ENCODE results near the gene CD2AP. TPM values are rescaled to one million over a fixed set of nuclear protein-coding genes. Genes with fewer than 3 reads are reported as not detected.

Gene CD2AP
- total RNA-seq, 1 donor from 2014 or later = 16.2 TPM

- TF ChIP-seq, protein P1, sequence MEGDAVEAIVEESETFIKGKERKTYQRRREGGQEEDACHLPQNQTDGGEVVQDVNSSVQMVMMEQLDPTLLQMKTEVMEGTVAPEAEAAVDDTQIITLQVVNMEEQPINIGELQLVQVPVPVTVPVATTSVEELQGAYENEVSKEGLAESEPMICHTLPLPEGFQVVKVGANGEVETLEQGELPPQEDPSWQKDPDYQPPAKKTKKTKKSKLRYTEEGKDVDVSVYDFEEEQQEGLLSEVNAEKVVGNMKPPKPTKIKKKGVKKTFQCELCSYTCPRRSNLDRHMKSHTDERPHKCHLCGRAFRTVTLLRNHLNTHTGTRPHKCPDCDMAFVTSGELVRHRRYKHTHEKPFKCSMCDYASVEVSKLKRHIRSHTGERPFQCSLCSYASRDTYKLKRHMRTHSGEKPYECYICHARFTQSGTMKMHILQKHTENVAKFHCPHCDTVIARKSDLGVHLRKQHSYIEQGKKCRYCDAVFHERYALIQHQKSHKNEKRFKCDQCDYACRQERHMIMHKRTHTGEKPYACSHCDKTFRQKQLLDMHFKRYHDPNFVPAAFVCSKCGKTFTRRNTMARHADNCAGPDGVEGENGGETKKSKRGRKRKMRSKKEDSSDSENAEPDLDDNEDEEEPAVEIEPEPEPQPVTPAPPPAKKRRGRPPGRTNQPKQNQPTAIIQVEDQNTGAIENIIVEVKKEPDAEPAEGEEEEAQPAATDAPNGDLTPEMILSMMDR (IDR thresholded peaks at IDR 0.05) = no peak
- Mint-ChIP-seq H3K4me1 (ENCODE audit: low read depth) (peaks cover 33% of the 10 kb centered on the region), H3K9me3 (ENCODE audit: low read depth) (peaks cover 3% of the 10 kb centered on the region), H3K36me3 (ENCODE audit: low read depth) (peaks cover 7% of the 10 kb centered on the region), H3K4me3 (ENCODE audit: unreplicated experiment) (no peak overlapping the region), H3K27me3 (ENCODE audit: low read depth) (no peaks in the 10 kb centered on the region), H3K27ac (ENCODE audit: unreplicated experiment) (no peak overlapping the region)
- no peak for DNase-seq (ENCODE audit: low spot score)
These were observed 25.3 kb downstream of the CD2AP start for GRCh38 chr6:47502920-47503319.

- H3K4me1 Mint-ChIP-seq (ENCODE audit: low read depth) = peaks cover 4% of the 10 kb centered on the region
- TF ChIP-seq, protein P1 (IDR thresholded peaks at IDR 0.05) = no peak
- H3K9me3 Mint-ChIP-seq (ENCODE audit: low read depth) = peaks cover 21% of the 10 kb centered on the region
- no peaks in the 10 kb centered on the region for H3K27me3 Mint-ChIP-seq (ENCODE audit: low read depth)
- no peak overlapping the region for H3K27ac Mint-ChIP-seq (ENCODE audit: unreplicated experiment)
- no peak for DNase-seq (ENCODE audit: low spot score)
- H3K4me3 Mint-ChIP-seq (ENCODE audit: unreplicated experiment) = no peak overlapping the region
- peaks cover 11% of the 10 kb centered on the region for H3K36me3 Mint-ChIP-seq (ENCODE audit: low read depth)
These were observed 32.3 kb downstream of the CD2AP start for GRCh38 chr6:47509937-47510336.

DNA sequence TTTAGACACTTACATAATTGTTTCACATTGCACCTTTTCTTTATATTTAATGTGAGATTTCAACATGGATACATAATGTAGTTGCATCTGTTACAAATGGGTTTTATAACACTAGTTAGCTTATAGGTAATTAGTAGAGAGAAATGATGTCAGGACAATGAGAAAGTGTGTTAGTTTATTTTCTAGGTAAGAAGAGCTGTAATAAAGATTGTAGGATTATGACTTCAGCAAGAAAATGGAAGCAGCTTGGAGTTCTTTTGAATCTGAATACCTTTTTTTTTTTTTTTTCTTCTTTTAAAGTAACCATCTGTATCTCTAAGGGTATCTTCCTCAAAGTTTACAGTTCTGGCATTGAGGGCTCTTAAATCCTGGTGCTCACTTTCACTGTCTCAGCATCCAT, 35.3 kb downstream of the CD2AP start:
- Mint-ChIP-seq H3K27ac (ENCODE audit: unreplicated experiment) (no peak overlapping the region), H3K4me1 (ENCODE audit: low read depth) (peaks cover 2% of the 10 kb centered on the region), H3K27me3 (ENCODE audit: low read depth) (no peaks in the 10 kb centered on the region), H3K36me3 (ENCODE audit: low read depth) (peaks cover 4% of the 10 kb centered on the region), H3K4me3 (ENCODE audit: unreplicated experiment) (no peak overlapping the region), H3K9me3 (ENCODE audit: low read depth) (peaks cover 21% of the 10 kb centered on the region)
- DNase-seq (ENCODE audit: low spot score) = no peak
- TF ChIP-seq, protein P1 (IDR thresholded peaks at IDR 0.05) = no peak

DNA sequence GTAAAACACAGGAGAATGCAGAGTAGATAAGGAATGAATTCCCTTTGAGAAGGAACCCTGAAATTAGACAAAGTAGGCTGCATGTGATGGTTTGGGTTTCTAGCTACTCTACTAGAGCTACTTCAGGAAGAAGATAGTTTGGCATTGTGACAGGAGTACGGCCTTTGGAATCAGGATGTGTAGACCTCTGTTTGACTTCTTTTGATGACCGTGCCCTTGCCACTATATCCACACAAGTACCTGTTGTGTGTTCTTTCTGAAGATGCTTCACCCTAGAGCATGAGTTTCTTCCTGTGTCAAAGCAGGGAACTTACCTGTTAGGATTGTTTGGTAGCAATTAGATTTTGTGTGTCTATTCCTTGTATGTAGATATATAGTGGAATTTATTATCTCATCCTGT, 41.7 kb downstream of the CD2AP start:
- Mint-ChIP-seq H3K9me3 (ENCODE audit: low read depth) (peaks cover 2% of the 10 kb centered on the region), H3K27ac (ENCODE audit: unreplicated experiment) (no peak overlapping the region)
- TF ChIP-seq, protein P1 (IDR thresholded peaks at IDR 0.05) = no peak

GRCh38 chr6:47520282-47520681, 42.7 kb downstream of the CD2AP start:
- no peak overlapping the region for H3K27ac Mint-ChIP-seq (ENCODE audit: unreplicated experiment)
- no peak overlapping the region for H3K4me3 Mint-ChIP-seq (ENCODE audit: unreplicated experiment)
- no peak for DNase-seq (ENCODE audit: low spot score)
- H3K27me3 Mint-ChIP-seq (ENCODE audit: low read depth) = no peaks in the 10 kb centered on the region
- H3K4me1 Mint-ChIP-seq (ENCODE audit: low read depth) = peaks cover 17% of the 10 kb centered on the region
- TF ChIP-seq, protein P1 (IDR thresholded peaks at IDR 0.05) = no peak
- no peaks in the 10 kb centered on the region for H3K9me3 Mint-ChIP-seq (ENCODE audit: low read depth)
- no peaks in the 10 kb centered on the region for H3K36me3 Mint-ChIP-seq (ENCODE audit: low read depth)

More for the DNA sequence above, 41.7 kb downstream of the CD2AP start:
- no peaks in the 10 kb centered on the region for H3K36me3 Mint-ChIP-seq (ENCODE audit: low read depth)
- DNase-seq (ENCODE audit: low spot score) = no peak
- no peaks in the 10 kb centered on the region for H3K27me3 Mint-ChIP-seq (ENCODE audit: low read depth)
- H3K4me3 Mint-ChIP-seq (ENCODE audit: unreplicated experiment) = no peak overlapping the region
- H3K4me1 Mint-ChIP-seq (ENCODE audit: low read depth) = peaks cover 11% of the 10 kb centered on the region

All from chondrocyte (in vitro differentiated cells).